HG02943 (cell line): ENCODE results near the gene RLN2.
"Not testable (repeated sequence)": the region's sequence is repeated elsewhere in the genome, so short reads cannot be mapped to it uniquely, and the experiment has no call there.

Source experiments
- ATAC-seq: cut with Tn5 transposase; IDR thresholded peaks from one replicate; pipeline ENCODE4 v1.9.1; 2021; ENCODE audit warnings: mild to moderate bottlenecking, low read depth, moderate library complexity; ENCODE audit not compliant: unreplicated experiment

Gene RLN2, protein sequence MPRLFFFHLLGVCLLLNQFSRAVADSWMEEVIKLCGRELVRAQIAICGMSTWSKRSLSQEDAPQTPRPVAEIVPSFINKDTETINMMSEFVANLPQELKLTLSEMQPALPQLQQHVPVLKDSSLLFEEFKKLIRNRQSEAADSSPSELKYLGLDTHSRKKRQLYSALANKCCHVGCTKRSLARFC

DNA sequence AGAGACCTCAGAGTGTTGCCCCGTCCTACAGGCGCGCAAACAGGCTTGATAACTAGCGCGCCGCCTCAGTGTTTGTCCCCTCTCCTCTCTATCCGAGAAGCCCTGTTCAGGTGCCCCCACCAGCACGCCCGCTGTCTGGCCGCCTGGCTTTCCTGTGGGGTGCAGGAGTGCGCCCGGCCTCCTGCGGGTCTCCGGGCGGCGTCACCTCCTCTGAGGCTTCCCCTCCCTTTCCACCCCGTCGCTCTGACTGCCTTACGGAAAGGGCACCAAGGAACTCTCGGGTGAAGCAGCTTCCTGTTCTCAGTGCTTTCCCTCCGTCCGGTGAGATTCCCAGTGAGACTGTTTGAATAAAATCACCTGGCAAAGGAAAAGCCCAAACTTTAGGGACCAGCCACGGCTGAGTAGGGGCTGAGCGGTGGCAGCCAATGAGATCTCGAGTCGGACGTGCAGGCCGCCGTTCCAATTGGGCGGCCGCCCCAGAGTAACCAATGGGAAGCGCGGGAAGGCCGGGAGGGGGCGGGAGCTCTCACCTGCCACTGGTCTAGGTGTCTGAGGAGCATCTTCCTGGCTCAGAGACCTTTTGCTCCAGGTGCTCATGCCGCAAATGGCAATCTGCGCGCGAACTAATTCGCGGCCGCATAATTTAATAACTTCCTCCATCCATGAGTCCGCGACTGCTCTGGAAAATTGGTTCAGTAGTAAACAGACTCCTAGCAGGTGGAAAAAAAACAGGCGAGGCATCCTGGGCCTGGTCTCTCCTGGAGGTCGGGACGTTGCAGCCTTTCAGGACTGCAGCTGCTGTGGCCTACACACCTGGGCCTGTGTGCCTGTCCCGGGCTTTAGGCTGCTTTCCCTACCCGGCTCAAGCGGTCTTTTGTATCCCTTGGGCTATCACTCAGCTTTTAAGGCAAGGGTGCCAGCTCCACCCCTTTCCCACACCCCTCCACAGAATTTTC lies at the start of gene RLN2:
Gene RLN2 (minus strand): TSS at position 877 of the 956 bp plus-strand sequence. CDS start 136 bp downstream, at position 741.
- ATAC-seq, result peak; percentile 99

DNA sequence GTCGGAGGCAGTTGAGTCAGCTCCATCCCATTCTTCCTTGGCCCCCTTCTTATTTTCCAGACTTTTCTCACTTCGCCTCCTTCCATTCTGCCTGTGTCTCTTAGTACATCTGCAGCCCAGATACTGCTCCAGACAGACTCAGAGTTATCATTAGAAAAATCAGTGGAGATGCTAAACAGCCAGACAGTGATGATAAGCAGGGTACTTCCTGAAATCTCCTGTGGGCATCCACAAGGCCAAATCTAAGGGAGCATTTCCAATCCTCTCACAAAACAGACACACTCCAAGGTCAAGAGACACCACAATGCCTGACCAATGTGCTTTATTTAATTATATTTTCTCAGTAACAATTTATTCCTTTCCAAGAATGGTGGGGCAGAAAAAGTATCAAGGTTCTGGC lies 49.7 kb upstream of the RLN2 start:
- no peak for ATAC-seq

DNA sequence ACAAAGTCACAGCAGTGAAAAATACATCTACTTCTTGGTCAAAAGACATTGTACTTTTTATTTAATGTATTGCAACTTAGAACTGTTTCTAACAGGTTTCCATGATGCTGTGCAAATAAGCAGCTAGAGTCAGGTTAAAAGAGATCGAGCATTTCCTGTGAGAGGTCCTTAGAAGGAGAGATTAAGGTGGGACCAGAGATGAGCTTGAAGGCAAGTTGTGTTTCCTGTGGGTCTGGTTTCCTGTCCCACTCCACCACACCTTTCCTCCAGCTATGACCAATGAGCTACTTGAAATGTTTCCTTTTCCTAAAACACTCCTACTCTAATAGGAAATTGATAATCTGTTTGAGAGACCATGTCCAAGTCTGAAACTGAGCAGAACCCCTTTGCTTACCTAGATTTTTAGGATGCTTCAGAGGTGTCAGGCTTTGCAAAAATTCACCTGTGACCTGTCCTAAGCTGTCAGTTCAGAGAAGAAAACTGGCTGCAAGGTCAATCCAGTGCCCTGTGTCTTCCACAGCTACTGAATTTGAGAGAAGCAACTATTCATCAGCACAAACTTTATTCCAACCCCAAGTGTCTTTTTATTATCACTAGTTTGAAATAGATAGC lies 48.2 kb upstream of the RLN2 start:
- no peak for ATAC-seq

DNA sequence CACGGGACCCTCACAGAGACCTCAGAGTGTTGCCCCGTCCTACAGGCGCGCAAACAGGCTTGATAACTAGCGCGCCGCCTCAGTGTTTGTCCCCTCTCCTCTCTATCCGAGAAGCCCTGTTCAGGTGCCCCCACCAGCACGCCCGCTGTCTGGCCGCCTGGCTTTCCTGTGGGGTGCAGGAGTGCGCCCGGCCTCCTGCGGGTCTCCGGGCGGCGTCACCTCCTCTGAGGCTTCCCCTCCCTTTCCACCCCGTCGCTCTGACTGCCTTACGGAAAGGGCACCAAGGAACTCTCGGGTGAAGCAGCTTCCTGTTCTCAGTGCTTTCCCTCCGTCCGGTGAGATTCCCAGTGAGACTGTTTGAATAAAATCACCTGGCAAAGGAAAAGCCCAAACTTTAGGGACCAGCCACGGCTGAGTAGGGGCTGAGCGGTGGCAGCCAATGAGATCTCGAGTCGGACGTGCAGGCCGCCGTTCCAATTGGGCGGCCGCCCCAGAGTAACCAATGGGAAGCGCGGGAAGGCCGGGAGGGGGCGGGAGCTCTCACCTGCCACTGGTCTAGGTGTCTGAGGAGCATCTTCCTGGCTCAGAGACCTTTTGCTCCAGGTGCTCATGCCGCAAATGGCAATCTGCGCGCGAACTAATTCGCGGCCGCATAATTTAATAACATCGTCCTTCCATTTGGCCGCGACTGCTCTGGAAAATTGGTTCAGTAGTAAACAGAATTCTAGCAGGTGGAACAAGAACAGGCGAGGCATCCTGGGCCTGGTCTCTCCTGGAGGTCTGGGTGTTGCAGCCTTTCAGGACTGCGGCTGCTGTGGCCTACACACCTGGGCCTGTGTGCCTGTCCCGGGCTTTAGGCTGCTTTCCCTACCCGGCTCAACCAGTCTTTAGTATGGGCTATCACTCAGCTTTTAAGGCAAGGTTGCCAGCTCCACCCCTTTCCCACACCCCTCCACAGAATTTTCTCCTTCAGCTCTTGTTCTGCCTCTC lies 34.8 kb upstream of the RLN2 start, which contains the start of gene RLN1:
Gene RLN1 (minus strand): TSS at position 885 of the 990 bp plus-strand sequence. CDS start 130 bp downstream, at position 755.
- ATAC-seq, result peak; percentile 100

DNA sequence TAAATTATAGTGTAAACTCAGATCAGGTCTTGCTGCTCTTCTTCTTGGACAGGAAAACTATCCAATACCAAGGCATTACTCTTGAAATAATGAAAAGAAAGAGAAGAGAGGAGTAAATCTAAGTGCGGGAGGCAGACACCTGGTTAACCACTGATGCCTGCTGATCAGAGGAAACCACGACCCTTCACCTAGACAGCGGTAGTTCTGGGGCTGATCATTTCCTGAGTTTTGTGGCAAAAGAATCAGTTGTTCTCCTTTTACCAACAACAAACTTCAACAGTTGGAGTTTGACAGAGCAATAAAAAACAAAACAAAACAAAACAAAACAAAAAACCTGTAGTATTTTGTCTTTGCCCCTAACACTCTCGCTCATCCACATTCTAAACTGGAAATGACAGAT lies 32.2 kb upstream of the RLN2 start:
- ATAC-seq, result no peak

DNA sequence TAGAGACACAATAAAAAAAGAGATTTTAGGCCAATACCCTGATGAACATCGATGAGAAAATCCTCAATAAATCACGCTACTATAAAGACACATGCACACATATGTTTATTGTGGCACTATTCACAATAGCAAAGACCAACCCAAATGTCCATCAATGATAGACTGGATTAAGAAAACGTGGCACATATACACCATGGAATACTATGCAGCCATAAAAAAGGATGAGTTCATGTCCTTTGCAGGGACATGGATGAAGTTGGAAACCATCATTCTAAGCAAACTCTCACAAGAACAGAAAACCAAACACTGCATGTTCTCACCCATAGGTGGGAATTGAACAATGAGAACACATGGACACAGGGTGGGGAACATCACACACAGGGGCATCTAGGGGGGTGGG lies 26.8 kb upstream of the RLN2 start:
- not testable (repeated sequence) for ATAC-seq

DNA sequence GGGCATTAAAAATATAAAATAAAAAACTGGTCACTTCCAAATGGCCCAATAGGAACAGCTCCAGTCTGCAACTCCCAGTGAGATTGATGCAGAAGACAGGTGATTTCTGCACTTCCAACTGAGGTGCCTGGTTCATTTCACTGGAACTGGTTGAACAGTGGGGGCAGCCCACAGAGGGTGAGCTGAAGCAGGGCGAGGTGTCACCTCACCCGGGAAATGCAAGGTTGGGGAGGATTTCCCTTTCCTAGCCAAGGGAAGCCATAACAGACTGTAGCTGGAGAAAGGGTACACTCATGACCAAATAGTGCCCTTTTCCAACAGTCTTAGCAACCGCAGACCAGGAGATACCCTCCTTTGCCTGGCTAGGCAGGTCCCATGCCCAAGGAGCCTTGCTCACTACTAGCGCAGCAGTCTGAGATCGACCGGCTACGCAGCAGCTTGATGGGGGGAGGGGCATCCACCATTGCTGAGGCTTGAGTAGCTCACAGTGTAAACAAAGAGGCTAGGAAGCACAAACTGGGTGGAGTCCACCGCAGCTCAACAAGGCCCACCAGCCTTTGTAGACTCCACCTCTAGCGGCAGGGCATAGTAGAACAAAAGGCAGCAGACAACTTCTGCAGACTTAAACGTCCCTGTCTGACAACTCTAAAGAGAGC lies 22.5 kb upstream of the RLN2 start:
- no peak for ATAC-seq

DNA sequence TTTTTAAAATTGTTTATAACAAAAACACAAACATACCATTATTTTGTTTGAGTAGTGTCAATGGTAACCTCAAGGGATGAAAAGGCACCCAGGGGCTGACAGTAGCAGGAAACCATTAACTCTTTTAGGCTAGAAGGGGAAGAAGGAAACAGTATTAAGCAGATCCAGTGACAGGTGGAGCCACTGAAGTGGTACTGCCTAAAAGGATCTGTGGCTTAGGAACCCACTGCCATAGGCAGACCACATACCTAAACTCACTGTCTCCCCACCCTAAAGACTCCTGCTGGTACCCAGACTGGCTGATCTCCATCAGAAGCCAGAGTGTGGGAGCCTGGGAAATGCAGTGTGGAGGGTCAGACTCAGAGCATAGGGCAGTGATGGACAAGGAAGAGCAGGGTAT lies 21.7 kb upstream of the RLN2 start:
- ATAC-seq, result no peak

DNA sequence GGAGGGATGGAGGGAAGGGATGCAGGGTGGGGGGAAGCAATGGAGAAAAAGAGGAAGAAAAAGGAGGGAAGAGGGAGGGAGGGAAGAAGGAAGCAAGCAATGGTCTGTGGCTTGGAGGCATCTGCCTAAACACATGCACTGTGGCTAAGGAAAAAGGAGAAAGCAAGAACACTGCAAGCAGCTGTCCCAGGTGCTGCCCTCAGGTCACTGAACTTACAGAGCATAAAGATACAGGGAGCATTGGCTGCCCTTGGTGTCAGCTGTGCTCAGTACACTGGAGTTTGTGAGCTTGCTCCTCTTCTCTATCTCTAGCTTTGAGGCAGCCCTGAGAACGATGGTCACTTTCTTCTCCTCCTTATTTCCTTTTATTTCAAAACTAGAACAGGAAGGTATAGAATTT lies 17.1 kb upstream of the RLN2 start:
- not testable (repeated sequence) for ATAC-seq

DNA sequence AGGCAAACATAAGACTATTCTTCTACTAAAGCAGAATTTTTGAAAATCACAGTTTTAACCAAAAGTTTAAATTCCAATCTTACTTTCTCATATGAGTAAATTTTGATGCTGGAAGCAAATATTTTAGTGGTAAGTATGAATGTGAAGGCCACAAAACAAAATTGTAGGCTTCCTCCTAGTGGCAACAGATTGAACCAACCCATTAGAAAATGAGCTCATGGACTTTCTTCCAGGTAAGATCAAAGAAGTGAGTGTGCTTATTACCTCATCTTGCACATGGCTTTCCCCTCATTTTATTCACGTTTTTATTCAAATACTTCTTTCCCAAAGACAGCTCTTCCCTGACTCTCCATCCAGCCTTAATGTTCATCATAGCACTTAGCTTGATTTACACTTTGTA lies 16.5 kb upstream of the RLN2 start:
- no peak for ATAC-seq

DNA sequence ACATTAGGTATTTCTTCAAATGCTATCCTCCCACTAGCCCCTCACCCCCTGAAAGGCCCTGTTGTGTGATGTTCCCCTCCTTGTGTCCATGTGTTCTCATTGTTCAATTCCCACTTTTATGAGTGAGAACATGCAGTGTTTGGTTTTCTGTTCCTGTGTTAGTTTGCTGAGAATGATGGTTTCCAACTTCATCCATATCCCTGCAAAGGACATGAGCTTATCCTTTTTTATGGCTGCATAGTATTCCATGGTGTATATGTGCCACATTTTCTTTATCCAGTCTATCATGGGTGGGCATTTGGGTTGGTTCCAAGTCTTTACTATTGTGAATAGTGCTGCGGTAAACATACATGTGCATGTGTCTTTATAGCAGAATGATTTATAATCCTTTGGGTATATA lies 11.9 kb upstream of the RLN2 start:
- ATAC-seq, result not testable (repeated sequence)

DNA sequence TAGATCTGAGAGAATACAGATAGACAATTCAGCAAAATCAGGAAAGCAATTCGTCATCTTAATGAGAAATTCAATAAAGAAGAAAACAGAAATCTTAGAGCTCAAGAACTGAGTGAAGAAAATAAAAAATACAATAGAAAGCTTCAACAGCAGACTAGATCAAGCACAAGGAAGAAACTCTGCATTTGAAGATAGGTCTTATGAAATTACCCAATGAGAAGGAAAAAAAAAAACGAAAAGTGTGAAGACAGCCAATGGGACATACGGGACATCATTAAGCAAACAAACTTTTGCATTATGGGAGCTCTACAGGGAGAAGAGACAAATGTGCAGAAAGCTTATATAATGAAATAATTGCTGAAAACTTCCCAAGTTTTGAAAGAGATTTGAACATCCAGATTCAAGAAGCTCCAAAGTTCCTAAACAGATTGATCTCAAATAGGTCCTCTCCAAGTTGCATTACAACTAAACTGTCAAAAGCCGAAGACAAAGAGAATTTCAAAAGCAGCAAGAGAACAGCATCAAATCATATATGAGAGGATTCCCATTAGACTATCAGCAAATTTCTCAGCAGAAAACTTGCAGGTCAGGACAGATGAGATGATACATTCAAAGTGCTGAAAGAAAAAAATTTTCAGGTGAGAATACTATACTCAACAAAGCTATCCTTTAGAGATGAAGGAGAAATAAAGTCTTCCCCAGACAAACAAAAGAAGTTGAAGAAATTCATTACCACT lies 10.8 kb upstream of the RLN2 start:
- ATAC-seq, result no peak

DNA sequence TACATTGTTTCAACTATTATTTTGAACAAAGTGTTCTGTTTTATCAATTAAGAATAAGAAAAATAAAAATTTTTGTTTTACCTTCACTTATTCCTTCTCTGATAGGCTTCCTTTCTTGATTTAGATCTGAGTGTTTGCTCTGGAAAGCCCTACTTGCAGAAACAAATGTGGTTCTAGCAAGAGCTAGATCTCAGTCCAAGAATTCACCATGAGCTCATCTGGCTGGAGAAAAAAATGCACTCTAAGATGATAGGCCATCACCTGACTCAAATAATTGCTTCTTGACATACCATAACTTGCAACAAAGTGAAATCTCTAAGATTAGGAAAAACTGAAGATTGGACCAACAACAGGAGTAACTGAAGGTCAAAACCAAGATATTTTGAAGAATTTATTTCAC lies 6.3 kb upstream of the RLN2 start:
- no peak for ATAC-seq

DNA sequence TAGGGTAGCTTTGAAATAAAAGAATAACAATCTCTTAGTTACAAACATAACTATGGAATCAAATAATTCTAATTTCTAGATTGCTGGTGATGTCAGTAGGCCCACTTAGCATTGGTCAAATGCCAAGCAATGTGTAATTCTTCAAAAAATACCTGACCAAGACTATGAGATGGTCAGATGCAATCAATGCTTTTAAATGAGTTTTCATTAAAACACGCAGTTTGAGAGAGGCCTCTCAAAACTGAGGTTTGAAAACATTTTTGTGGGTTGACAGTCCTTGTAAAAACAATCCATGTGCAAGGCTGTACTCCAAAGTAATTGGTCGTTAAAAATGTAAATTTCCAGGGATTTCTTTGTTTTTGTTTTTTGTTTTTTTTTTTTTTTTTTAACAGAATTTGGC lies 1.2 kb upstream of the RLN2 start:
- ATAC-seq, result no peak

DNA sequence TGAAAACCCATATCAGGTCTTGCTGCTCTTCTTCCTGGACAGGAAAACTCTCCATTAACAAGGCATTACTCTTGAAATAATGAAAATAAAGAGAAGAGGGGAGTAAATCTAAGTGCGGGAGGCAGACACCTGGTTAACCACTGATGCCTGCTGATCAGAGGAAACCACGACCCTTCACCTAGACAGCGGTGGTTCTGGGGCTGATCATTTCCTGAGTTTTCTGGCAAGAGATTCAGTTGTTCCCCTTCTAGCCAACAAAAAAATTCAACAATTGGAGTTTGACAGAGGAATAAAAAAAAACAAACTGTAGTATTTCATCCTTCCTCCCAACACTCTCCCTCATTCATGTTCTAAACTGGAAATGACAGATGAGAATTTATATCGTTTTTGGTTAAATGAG lies 3.0 kb downstream of the RLN2 start:
- no peak for ATAC-seq

DNA sequence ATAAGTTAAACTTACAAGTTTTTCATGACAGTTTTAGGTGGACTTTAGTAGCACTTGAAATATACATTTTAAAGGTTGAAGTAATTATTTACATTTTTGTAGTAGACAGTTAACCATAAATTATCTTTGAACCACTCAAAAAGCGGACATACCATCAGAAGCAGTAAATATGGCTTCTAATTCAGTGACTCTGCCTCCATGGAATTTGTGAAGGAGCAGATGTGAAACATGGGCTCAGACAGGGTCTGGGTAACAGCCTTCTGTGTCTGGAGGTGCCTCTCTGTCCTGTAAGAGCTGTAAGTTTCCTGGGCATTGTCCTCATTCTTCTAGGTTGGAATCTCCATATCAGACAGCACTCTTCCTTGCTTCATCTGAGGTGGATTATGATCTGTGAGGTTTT lies 12.4 kb downstream of the RLN2 start:
- no peak for ATAC-seq

DNA sequence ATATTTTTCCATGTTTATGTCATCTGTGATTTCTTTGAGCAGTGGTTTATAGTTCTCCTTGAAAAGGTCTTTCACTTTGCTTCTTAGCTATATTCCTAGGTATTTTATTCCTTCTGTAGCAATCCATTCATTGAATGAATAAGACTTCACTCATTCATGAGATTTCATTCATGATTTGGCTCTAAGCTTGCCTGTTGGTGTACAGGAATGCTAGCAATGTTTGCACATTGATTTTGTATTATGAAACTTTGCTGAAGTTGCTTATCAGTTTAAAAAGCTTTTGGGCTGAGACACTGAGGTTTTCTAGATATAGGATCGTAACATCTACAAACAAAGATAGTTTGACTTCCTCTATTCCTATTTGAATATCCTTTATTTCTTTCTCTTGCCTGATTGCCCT lies 15.9 kb downstream of the RLN2 start:
- ATAC-seq, result no peak

DNA sequence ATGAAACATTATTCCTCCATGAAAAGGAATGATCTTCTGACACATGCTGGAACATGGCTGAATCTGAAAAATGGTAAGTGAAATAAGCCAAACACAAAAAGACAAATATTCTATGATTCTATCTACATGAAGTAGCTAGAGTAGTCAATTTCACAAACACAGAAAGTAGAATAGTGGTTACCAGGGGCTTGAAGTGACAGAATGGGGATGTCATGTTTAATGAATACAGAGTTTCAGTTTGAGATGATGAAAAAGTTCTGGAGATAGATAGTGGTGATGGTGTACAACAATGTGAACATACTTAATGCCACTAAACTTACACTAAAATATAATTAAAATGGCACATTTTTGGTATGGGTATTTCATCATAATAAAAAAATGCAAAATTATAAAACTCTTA lies 18.3 kb downstream of the RLN2 start:
- ATAC-seq, result no peak

DNA sequence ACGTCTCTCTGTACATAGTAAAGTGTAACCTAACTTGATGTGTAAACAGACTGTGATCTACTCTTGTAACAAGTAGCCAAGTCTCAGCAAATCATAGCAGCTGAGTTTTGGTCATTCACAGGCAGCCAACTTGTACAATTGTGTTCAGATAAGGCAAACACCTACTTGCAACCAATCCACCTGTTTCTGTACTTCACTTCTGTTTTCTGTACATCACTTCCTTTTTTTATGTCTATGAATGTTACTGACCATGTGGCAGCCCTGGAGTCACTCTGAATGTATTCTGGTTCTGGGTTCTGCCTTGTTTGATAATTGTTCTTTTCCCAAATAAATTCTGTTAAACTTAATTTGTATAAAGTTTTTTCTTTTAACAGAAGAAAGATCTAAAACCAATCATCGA lies 26.0 kb downstream of the RLN2 start:
- no peak for ATAC-seq
